ENCODE results near the gene ANKRD44. TPM values are rescaled to one million over a fixed set of nuclear protein-coding genes. Genes with fewer than 3 reads are reported as not detected.

Gene ANKRD44
- total RNA-seq, 1 donor from 2014 or later = 8.1 TPM

GRCh38 chr2:196965651-196966050 lies 344.9 kb downstream of the ANKRD44 start:
- TF ChIP-seq, protein P1, sequence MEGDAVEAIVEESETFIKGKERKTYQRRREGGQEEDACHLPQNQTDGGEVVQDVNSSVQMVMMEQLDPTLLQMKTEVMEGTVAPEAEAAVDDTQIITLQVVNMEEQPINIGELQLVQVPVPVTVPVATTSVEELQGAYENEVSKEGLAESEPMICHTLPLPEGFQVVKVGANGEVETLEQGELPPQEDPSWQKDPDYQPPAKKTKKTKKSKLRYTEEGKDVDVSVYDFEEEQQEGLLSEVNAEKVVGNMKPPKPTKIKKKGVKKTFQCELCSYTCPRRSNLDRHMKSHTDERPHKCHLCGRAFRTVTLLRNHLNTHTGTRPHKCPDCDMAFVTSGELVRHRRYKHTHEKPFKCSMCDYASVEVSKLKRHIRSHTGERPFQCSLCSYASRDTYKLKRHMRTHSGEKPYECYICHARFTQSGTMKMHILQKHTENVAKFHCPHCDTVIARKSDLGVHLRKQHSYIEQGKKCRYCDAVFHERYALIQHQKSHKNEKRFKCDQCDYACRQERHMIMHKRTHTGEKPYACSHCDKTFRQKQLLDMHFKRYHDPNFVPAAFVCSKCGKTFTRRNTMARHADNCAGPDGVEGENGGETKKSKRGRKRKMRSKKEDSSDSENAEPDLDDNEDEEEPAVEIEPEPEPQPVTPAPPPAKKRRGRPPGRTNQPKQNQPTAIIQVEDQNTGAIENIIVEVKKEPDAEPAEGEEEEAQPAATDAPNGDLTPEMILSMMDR (IDR thresholded peaks at IDR 0.05; ENCODE audit: unreplicated experiment) = no peak
- H3K27ac Mint-ChIP-seq (ENCODE audit: unreplicated experiment) = no peak overlapping the region
- no peak for DNase-seq (ENCODE audit: low spot score)
- peaks cover 13% of the 10 kb centered on the region for H3K4me1 Mint-ChIP-seq (ENCODE audit: unreplicated experiment)
- H3K9me3 Mint-ChIP-seq (ENCODE audit: unreplicated experiment) = no peaks in the 10 kb centered on the region
- H3K27me3 Mint-ChIP-seq (ENCODE audit: unreplicated experiment) = no peaks in the 10 kb centered on the region
- H3K4me3 Mint-ChIP-seq (ENCODE audit: unreplicated experiment) = no peak overlapping the region
- no peaks in the 10 kb centered on the region for H3K36me3 Mint-ChIP-seq (ENCODE audit: low read depth, unreplicated experiment)

- H3K4me3 Mint-ChIP-seq (ENCODE audit: unreplicated experiment) = no peak overlapping the region
- DNase-seq (ENCODE audit: low spot score) = no peak
- peaks cover 13% of the 10 kb centered on the region for H3K4me1 Mint-ChIP-seq (ENCODE audit: unreplicated experiment)
- no peaks in the 10 kb centered on the region for H3K36me3 Mint-ChIP-seq (ENCODE audit: low read depth, unreplicated experiment)
- H3K9me3 Mint-ChIP-seq (ENCODE audit: unreplicated experiment) = no peaks in the 10 kb centered on the region
- H3K27me3 Mint-ChIP-seq (ENCODE audit: unreplicated experiment) = no peaks in the 10 kb centered on the region
- TF ChIP-seq, protein P1 (IDR thresholded peaks at IDR 0.05; ENCODE audit: unreplicated experiment) = no peak
- no peak overlapping the region for H3K27ac Mint-ChIP-seq (ENCODE audit: unreplicated experiment)
These were observed 346.6 kb downstream of the ANKRD44 start for GRCh38 chr2:196963961-196964360.

DNA sequence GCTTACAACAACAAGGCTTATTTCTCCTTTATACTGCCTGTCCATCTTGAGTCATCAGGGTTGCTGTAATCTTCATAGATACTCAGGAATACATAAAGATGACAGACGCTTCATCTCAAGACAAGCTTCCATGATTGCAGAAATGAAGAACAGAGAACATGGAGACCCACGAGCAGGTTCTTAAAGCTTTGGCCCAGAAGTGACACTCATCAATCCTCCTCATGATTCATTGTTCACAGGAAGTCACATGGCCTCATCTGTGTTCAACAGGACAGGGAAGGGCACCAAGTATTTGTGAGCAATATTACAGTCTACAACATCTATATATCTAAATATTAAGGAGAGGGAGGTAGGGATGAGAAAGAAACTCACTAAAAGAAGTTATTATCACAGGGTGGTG lies 347.5 kb downstream of the ANKRD44 start:
- Mint-ChIP-seq H3K9me3 (ENCODE audit: unreplicated experiment) (no peaks in the 10 kb centered on the region), H3K27me3 (ENCODE audit: unreplicated experiment) (no peaks in the 10 kb centered on the region), H3K27ac (ENCODE audit: unreplicated experiment) (no peak overlapping the region), H3K36me3 (ENCODE audit: low read depth, unreplicated experiment) (no peaks in the 10 kb centered on the region), H3K4me1 (ENCODE audit: unreplicated experiment) (peaks cover 13% of the 10 kb centered on the region), H3K4me3 (ENCODE audit: unreplicated experiment) (no peak overlapping the region)
- TF ChIP-seq, protein P1 (IDR thresholded peaks at IDR 0.05; ENCODE audit: unreplicated experiment) = no peak
- no peak for DNase-seq (ENCODE audit: low spot score)

GRCh38 chr2:196962325-196962724 lies 348.3 kb downstream of the ANKRD44 start:
- H3K9me3 Mint-ChIP-seq (ENCODE audit: unreplicated experiment) = no peaks in the 10 kb centered on the region
- H3K27me3 Mint-ChIP-seq (ENCODE audit: unreplicated experiment) = no peaks in the 10 kb centered on the region
- no peaks in the 10 kb centered on the region for H3K36me3 Mint-ChIP-seq (ENCODE audit: low read depth, unreplicated experiment)
- no peak overlapping the region for H3K4me3 Mint-ChIP-seq (ENCODE audit: unreplicated experiment)
- H3K27ac Mint-ChIP-seq (ENCODE audit: unreplicated experiment) = no peak overlapping the region
- peaks cover 13% of the 10 kb centered on the region for H3K4me1 Mint-ChIP-seq (ENCODE audit: unreplicated experiment)
- TF ChIP-seq, protein P1 (IDR thresholded peaks at IDR 0.05; ENCODE audit: unreplicated experiment) = no peak
- no peak for DNase-seq (ENCODE audit: low spot score)

GRCh38 chr2:196961889-196962288 lies 348.7 kb downstream of the ANKRD44 start:
- no peak overlapping the region for H3K4me3 Mint-ChIP-seq (ENCODE audit: unreplicated experiment)
- TF ChIP-seq, protein P1 (IDR thresholded peaks at IDR 0.05; ENCODE audit: unreplicated experiment) = no peak
- H3K27ac Mint-ChIP-seq (ENCODE audit: unreplicated experiment) = no peak overlapping the region
- H3K27me3 Mint-ChIP-seq (ENCODE audit: unreplicated experiment) = no peaks in the 10 kb centered on the region
- DNase-seq (ENCODE audit: low spot score) = no peak
- H3K36me3 Mint-ChIP-seq (ENCODE audit: low read depth, unreplicated experiment) = no peaks in the 10 kb centered on the region
- no peaks in the 10 kb centered on the region for H3K9me3 Mint-ChIP-seq (ENCODE audit: unreplicated experiment)
- H3K4me1 Mint-ChIP-seq (ENCODE audit: unreplicated experiment) = peaks cover 10% of the 10 kb centered on the region
